Measurements from ENCODE around the gene SLC22A8. TPM values are rescaled to one million over a fixed set of nuclear protein-coding genes. Genes with fewer than 3 reads are reported as not detected.

The SLC22A8 gene
- total RNA-seq, 1 donor from 2014 or later, result not detected

GRCh38 chr11:63001456-63001855, 14.2 kb downstream of the SLC22A8 start:
- ChIA-PET POLR2A (no interaction called here), CTCF (no interaction called here)
- Mint-ChIP-seq H3K9me3 (no peaks in the 10 kb centered on the region), H3K27ac (no peak overlapping the region), H3K36me3 (ENCODE audit: low read depth) (no peaks in the 10 kb centered on the region), H3K4me1 (no peaks in the 10 kb centered on the region), H3K4me3 (no peak overlapping the region), H3K27me3 (peaks cover 21% of the 10 kb centered on the region)
- ATAC-seq (ENCODE audit: low read depth) (no peak), DNase-seq (no peak)
- intact Hi-C loops (cut with micrococcal nuclease), result no loop called here
- no peak for TF ChIP-seq CTCF (IDR thresholded peaks at IDR 0.05)

- no peak for TF ChIP-seq CTCF (IDR thresholded peaks at IDR 0.05)
- H3K9me3 Mint-ChIP-seq, result no peaks in the 10 kb centered on the region
- intact Hi-C loops (cut with micrococcal nuclease), result no loop called here
- H3K4me1 Mint-ChIP-seq, result no peaks in the 10 kb centered on the region
- peaks cover 34% of the 10 kb centered on the region for H3K27me3 Mint-ChIP-seq
- ATAC-seq (ENCODE audit: low read depth) (no peak), DNase-seq (no peak)
- ChIA-PET POLR2A (no interaction called here), CTCF (no interaction called here)
- no peak overlapping the region for H3K27ac Mint-ChIP-seq
- H3K36me3 Mint-ChIP-seq (ENCODE audit: low read depth), result no peaks in the 10 kb centered on the region
- H3K4me3 Mint-ChIP-seq, result no peak overlapping the region
Measured at GRCh38 chr11:62999649-63000048, 16.0 kb downstream of the SLC22A8 start.

GRCh38 chr11:62999156-62999555, 16.5 kb downstream of the SLC22A8 start:
- POLR2A ChIA-PET, result no interaction called here

GRCh38 chr11:62996271-62996670, 19.4 kb downstream of the SLC22A8 start:
- DNase-seq (no peak), ATAC-seq (ENCODE audit: low read depth) (no peak)
- no peak overlapping the region for H3K4me3 Mint-ChIP-seq
- POLR2A ChIA-PET, result no interaction called here
- no peak for TF ChIP-seq CTCF (IDR thresholded peaks at IDR 0.05)
- intact Hi-C loops (cut with micrococcal nuclease), result no loop called here
- H3K36me3 Mint-ChIP-seq (ENCODE audit: low read depth), result no peaks in the 10 kb centered on the region
- peaks cover 42% of the 10 kb centered on the region for H3K27me3 Mint-ChIP-seq
- no peaks in the 10 kb centered on the region for H3K9me3 Mint-ChIP-seq
- CTCF ChIA-PET, result no interaction called here
- no peak overlapping the region for H3K27ac Mint-ChIP-seq
- H3K4me1 Mint-ChIP-seq, result no peaks in the 10 kb centered on the region

More at GRCh38 chr11:62999156-62999555, 16.5 kb downstream of the SLC22A8 start:
- no peak overlapping the region for H3K27ac Mint-ChIP-seq
- no peak overlapping the region for H3K4me3 Mint-ChIP-seq
- H3K36me3 Mint-ChIP-seq (ENCODE audit: low read depth), result no peaks in the 10 kb centered on the region
- ATAC-seq (ENCODE audit: low read depth), result no peak
- peaks cover 34% of the 10 kb centered on the region for H3K27me3 Mint-ChIP-seq
- CTCF ChIA-PET, result no interaction called here
- no peak for TF ChIP-seq CTCF (IDR thresholded peaks at IDR 0.05)
- H3K4me1 Mint-ChIP-seq, result no peaks in the 10 kb centered on the region
- no peak for DNase-seq
- no peaks in the 10 kb centered on the region for H3K9me3 Mint-ChIP-seq
- intact Hi-C loops (cut with micrococcal nuclease), result no loop called here

- no peaks in the 10 kb centered on the region for H3K4me1 Mint-ChIP-seq
- peaks cover 39% of the 10 kb centered on the region for H3K27me3 Mint-ChIP-seq
- TF ChIP-seq CTCF (IDR thresholded peaks at IDR 0.05), result no peak
- intact Hi-C loops (cut with micrococcal nuclease), result no loop called here
- no peaks in the 10 kb centered on the region for H3K9me3 Mint-ChIP-seq
- no peak overlapping the region for H3K27ac Mint-ChIP-seq
- DNase-seq (no peak), ATAC-seq (ENCODE audit: low read depth) (no peak)
- no peak overlapping the region for H3K4me3 Mint-ChIP-seq
- POLR2A ChIA-PET, result no interaction called here
- H3K36me3 Mint-ChIP-seq (ENCODE audit: low read depth), result no peaks in the 10 kb centered on the region
- CTCF ChIA-PET, result no interaction called here
Measured at GRCh38 chr11:62994775-62995174, 20.9 kb downstream of the SLC22A8 start.
